ENCODE data around the gene AMOT. TPM values are rescaled to one million over a fixed set of nuclear protein-coding genes. Genes with fewer than 3 reads are reported as not detected.
A peak's percentile ranks its signal among the peaks of the same experiment; 100 is the strongest.

The AMOT gene
- total and polyA plus RNA-seq, 2 experiments from 2014 or later = 12.5 to 22.4 TPM

DNA sequence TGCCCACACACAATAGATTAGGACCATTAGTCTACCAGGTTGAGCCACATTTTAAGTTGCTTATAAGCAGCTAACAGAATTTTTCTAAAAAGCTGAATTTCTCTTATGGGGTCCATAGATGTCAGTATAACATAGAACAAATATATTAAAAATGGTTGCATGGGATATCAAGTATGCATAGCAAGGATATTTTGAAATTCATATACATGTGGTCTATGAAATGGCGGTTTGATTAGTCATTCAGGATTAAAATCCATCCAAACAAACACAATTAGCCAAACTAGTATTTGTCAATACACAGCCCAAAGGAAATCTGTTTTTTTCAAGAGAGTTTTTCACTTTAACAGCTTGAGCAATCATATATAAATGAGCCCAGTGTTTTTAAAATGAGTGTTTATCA lies 33.5 kb upstream of the AMOT start:
- no peaks in the 10 kb centered on the region for H3K27me3 ChIP-seq
- H3K4me1 ChIP-seq (ENCODE audit: low read depth) = peaks cover 10% of the 10 kb centered on the region
- no peaks in the 10 kb centered on the region for H3K9me3 ChIP-seq (ENCODE audit: low read depth)
- no peak overlapping the region for H3K4me3 ChIP-seq
- peak in 1 of 2 donors; percentile 18 for DNase-seq (ENCODE audit: low read depth in 1 of 2, low spot score in 1 of 2)
- H3K36me3 ChIP-seq = no peaks in the 10 kb centered on the region
- H3K27ac ChIP-seq = no peak overlapping the region
- TF ChIP-seq, protein P1, sequence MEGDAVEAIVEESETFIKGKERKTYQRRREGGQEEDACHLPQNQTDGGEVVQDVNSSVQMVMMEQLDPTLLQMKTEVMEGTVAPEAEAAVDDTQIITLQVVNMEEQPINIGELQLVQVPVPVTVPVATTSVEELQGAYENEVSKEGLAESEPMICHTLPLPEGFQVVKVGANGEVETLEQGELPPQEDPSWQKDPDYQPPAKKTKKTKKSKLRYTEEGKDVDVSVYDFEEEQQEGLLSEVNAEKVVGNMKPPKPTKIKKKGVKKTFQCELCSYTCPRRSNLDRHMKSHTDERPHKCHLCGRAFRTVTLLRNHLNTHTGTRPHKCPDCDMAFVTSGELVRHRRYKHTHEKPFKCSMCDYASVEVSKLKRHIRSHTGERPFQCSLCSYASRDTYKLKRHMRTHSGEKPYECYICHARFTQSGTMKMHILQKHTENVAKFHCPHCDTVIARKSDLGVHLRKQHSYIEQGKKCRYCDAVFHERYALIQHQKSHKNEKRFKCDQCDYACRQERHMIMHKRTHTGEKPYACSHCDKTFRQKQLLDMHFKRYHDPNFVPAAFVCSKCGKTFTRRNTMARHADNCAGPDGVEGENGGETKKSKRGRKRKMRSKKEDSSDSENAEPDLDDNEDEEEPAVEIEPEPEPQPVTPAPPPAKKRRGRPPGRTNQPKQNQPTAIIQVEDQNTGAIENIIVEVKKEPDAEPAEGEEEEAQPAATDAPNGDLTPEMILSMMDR (IDR thresholded peaks at IDR 0.05; ENCODE audit: low read depth, low read length) = peak; percentile 5

DNA sequence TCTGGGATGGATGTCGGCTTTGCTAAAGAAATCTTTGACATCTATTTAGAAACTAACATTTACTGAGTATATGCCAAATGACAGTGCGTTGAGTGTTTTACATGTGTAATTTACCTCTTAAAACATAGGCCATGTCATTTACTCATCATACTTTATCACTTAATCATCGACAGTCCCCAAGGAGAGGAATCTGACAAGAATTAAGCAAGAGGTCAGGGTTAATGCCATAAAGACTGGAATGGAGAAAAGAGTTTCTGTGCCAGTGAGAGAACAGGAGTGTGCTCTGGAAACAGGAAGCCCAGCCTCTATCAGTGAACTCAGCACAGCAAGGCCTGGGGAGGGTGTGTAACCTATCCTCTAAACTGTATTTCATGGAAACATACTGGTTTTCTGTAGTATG lies 28.0 kb upstream of the AMOT start:
- Histone ChIP-seq H3K36me3 (no peaks in the 10 kb centered on the region), H3K27ac (no peak overlapping the region), H3K4me1 (ENCODE audit: low read depth) (no peaks in the 10 kb centered on the region), H3K4me3 (no peak overlapping the region), H3K27me3 (no peaks in the 10 kb centered on the region), H3K9me3 (ENCODE audit: low read depth) (no peaks in the 10 kb centered on the region)
- DNase-seq (ENCODE audit: low read depth in 1 of 2, low spot score in 1 of 2) = no peak
- TF ChIP-seq, protein P1 (IDR thresholded peaks at IDR 0.05; ENCODE audit: low read depth, low read length) = no peak

DNA sequence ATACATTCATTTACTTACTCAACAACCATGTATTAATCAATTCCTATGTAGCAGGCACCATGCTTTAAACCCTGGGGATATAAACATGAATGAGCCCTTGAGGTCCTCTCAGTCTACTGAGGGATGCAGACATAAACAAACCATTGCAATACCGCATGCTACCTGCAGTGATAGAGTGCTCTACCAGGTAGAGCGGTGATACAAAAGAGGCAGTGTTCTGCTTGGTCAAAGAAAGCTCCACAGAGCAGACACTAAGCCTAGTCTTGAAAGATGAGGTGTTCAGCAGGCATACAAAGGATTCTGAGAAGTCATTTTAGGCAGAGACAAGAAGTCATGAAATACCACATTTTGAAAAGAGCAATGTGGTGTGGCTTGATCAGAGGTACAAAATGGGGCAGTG lies 26.9 kb upstream of the AMOT start:
- Histone ChIP-seq H3K36me3 (no peaks in the 10 kb centered on the region), H3K9me3 (ENCODE audit: low read depth) (no peaks in the 10 kb centered on the region), H3K4me1 (ENCODE audit: low read depth) (no peaks in the 10 kb centered on the region), H3K4me3 (no peak overlapping the region), H3K27me3 (no peaks in the 10 kb centered on the region), H3K27ac (no peak overlapping the region)
- DNase-seq (ENCODE audit: low read depth in 1 of 2, low spot score in 1 of 2) = no peak
- TF ChIP-seq, protein P1 (IDR thresholded peaks at IDR 0.05; ENCODE audit: low read depth, low read length) = no peak

DNA sequence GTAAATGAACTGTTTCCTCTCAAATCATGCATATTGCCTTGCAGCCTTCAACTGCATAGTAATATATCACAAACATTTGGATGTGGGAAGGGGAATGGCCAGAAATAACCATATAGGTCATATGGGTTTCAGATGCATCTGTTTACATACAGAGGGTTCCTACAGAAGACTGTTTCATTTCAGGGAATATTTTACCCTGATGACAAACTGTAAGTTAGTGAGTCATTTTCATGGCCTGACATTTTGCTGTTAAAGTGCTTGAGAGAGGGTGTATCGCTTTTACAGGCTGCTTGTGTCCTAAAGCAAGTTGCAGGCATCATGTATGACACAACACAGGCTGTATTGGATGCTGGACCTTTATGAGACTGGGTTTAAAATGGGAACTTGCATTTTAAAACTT lies 25.5 kb upstream of the AMOT start:
- DNase-seq (ENCODE audit: low read depth in 1 of 2, low spot score in 1 of 2) = no peak
- Histone ChIP-seq H3K4me3 (no peak overlapping the region), H3K4me1 (ENCODE audit: low read depth) (no peaks in the 10 kb centered on the region), H3K36me3 (no peaks in the 10 kb centered on the region), H3K27me3 (no peaks in the 10 kb centered on the region), H3K27ac (no peak overlapping the region), H3K9me3 (ENCODE audit: low read depth) (no peaks in the 10 kb centered on the region)
- TF ChIP-seq, protein P1 (IDR thresholded peaks at IDR 0.05; ENCODE audit: low read depth, low read length) = no peak

DNA sequence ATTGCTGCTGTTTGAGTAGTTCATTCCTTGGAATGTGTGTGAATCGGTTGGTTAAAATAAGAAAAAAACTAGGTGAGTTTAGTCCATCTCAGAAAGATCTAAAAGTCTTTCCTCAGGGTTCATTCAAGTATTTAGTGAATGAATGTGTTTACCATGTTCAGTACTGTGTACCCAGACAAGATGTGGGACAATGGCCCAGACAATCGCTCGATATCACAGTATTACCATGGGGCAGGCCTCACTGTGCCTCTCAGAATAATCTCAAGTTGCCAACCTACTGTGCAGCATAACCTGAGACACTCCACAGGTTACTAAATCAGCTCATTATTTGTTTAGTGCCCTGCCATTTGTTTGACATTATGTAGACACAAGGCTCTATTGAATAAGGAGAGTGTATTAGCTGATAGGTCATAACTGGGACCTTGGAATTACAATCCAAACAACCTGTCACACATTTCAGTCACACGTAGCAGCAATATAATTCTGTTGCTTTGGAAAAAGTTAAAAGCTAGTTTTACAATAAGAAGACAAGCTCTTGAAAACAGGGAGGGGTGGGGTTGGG lies 24.9 kb upstream of the AMOT start:
- Histone ChIP-seq H3K27ac (no peak overlapping the region), H3K36me3 (no peaks in the 10 kb centered on the region), H3K4me3 (no peak overlapping the region), H3K27me3 (no peaks in the 10 kb centered on the region), H3K9me3 (ENCODE audit: low read depth) (no peaks in the 10 kb centered on the region), H3K4me1 (ENCODE audit: low read depth) (no peaks in the 10 kb centered on the region)
- TF ChIP-seq, protein P1 (IDR thresholded peaks at IDR 0.05; ENCODE audit: low read depth, low read length) = no peak
- DNase-seq (ENCODE audit: low read depth in 1 of 2, low spot score in 1 of 2) = no peak

All from cardiac muscle cell (in vitro differentiated cells and primary cell).